GM12873 (cell line): ENCODE measurements around the gene ITPKC.

ENCODE experiments used
- CTCF ChIP-seq: IDR thresholded peaks from 2 replicates; pipeline ENCODE4 v1.5.1; 2012; ENCODE audit warnings: low read depth, mild to moderate bottlenecking, moderate library complexity, low read length, control low read depth; ENCODE audit not compliant: insufficient read depth; ENCODE audit errors: missing control alignments

Gene ITPKC

DNA sequence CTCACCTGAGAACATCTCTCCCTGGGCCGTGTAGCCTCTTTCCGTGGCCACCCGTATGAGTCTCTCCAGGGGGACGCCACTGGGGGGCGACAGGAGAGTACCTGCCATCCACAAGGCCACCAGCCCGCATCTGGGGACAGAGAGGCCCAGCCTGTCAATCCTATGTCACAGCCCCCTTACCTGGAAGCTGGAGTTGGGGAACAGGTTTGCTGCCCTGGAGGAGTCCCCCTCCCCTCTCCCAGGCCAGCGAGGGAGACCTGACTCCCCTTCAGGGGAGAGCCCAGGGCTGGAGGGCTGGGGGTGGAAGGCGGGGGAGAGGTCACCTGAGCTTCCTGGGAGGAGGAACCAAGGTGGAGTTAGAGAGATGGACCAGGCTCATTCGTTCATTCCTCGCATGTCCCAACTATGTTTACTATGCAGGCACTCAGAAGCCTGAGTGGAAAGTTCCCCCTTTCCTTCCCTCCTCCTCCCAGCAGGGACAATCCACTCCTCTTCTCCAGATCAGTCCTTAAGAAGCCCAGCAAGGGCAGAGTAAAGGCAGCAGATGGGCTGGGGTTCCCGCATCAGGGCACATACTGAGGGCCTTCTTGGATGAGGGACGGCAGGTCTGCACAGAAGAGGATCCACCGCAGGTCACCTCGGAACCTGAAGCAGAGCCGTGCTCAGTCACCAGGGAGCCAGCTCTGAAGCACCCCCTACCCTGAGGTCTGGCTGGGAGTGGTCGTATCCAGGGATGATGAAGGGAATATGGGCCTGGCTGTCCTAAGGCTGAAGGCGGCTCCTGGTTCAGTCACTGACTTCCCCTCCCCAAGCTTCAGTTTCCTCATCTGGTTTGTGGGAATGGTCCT is 27.9 kb downstream of the ITPKC start:
- TF ChIP-seq CTCF, result no peak

- no peak for TF ChIP-seq CTCF
These were observed 28.5 kb downstream of the ITPKC start for GRCh38 chr19:40745402-40745780.

- TF ChIP-seq CTCF, result no peak
These were observed 30.6 kb downstream of the ITPKC start for GRCh38 chr19:40747536-40747935.

DNA sequence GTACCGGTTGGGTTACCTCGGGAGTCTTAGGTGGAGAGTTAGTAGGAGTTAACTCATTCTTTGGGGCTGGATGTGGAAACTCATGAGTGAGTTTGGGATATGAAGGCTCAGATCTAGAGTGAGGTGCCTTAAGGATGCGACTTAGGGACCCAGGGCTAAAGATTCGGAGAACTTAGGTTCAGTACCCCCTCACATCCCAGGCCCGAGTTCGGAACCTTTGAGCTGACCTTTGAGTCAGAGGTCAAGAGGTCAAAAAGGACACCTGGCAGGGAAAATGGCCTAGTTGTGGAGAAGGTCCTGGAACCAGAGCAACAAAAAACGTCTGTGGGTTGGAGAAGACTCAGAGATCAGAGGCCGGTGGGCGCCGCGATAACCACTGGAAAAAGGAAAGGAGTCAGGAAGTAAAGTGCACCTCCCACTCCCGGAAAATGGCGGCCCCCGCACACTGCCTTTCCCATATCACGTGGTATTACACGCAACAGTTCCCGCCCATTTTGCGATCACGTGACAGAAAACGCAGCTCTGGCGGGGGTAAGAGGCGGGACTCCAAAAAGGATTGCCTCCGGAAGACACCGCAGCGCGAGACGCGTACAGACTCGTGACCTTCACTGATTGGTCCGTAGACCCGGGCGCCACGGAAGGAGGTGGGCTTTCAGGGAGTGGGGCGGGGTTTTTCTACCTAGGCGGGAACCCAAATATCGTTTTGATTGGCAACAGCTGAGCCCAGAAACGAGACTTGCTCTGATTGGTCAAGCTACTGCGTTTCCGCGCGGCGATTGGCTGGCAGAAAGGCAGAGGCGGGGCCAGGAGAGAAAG is 33.4 kb downstream of the ITPKC start, which contains the start of gene ACTMAP:
Gene ACTMAP, minus strand, starts transcription at position 420 of the 816 bp plus-strand sequence. CDS start 674 bp downstream, outside the sequence.
- TF ChIP-seq CTCF, result no peak

- no peak for TF ChIP-seq CTCF
These were observed 34.1 kb downstream of the ITPKC start, which contains the start of gene SNRPA for GRCh38 chr19:40750874-40751537. Gene SNRPA, plus strand, starts transcription at chr19:40751203. Its CDS starts 206 bp downstream, at chr19:40751409.

DNA sequence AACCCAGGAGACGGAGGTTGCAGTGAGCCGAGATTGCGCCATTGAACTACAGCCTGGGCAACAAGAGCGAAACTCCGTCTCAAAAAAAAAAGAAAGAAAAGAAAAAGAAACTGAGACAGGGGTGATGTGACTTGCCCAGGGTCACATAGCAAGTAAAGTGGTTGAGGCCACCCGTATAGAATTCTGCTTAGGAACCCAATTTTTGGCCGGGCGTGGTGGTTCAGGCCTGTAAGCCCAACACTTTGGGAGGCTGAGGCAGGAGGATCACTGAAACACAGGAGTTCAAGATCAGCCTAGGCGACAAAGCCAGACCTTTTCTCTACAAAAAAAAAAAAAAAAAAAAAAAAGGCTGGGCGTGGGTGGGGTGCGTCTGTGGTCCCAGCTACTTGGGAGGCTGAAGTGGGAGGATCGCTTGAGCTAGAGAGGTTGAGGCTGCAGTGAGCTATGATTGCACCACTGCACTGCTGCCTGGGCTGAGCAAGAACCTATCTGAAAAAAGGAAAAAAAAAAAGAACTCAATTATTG is 35.4 kb downstream of the ITPKC start:
- no peak for TF ChIP-seq CTCF
